HG03064 (cell line): Measurements from ENCODE around the gene TWIST2.

Experiments used
- ATAC-seq: cut with Tn5 transposase; IDR thresholded peaks from one replicate; pipeline ENCODE4 v1.9.1; 2021; ENCODE audit warnings: low read depth; ENCODE audit not compliant: unreplicated experiment

The TWIST2 gene

DNA sequence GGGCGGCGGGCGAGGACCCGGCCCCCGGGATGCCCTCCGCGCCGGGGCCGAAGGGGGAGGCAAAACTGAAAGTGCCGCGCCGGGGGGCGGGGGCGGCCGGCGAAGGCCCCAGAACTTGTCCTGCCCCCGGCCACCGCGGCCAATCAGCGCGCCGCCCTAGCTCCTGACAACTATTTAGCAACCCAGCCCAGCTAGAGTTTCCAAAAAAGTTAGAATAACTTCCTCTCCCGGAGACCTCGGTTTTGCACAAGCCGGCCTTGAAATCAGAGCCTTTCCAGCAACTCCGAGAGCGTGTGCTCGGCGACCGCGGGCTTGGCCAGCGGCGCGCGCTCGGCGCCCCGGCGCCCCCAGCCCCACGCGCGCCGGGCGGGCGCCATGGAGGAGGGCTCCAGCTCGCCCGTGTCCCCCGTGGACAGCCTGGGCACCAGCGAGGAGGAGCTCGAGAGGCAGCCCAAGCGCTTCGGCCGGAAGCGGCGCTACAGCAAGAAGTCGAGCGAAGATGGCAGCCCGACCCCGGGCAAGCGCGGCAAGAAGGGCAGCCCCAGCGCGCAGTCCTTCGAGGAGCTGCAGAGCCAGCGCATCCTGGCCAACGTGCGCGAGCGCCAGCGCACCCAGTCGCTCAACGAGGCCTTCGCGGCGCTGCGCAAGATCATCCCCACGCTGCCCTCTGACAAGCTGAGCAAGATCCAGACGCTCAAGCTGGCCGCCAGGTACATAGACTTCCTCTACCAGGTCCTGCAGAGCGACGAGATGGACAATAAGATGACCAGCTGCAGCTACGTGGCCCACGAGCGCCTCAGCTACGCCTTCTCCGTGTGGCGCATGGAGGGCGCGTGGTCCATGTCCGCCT lies at the start of gene TWIST2:
TSS of gene TWIST2 (plus strand) at position 245 of the 850 bp plus-strand sequence. CDS start at position 376, 131 bp downstream.
- ATAC-seq = no peak

DNA sequence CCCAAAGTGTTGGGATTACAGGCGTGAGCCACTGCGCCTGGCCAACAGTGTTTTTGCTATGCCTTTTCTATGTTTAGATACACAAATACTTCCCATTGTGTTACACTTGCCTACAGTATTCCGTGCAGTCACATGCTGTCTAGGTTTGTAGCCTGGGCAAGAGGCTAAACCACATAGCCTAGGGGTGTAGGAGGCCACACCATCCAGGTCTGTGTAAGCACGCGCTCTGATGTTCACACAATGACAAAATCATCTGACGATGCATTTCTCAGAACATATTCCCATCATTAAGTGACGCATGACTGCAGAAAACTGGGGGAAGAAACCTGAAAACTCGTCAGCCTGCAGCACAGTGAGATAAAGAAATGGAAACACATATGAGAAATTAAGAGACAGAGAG lies 46.1 kb upstream of the TWIST2 start:
- ATAC-seq = no peak

DNA sequence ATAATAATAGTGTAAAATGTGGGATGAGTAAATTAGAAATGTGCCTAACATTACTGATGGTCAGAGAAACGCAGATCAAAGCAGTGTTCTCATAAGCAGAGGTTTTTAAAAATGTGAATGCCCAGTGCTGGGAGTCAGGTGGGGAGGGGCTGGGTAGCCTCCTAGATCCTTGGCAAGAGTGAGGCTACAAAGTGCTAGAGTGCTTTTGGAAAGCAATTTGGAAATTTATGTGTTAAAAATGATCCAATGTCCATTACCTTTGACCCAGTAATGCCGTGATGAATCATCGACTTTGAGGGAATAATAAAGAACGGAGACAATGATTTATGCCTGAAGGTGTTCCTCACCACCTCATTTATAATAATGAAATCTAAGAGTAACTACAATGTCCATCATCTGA lies 44.9 kb upstream of the TWIST2 start:
- ATAC-seq = no peak

DNA sequence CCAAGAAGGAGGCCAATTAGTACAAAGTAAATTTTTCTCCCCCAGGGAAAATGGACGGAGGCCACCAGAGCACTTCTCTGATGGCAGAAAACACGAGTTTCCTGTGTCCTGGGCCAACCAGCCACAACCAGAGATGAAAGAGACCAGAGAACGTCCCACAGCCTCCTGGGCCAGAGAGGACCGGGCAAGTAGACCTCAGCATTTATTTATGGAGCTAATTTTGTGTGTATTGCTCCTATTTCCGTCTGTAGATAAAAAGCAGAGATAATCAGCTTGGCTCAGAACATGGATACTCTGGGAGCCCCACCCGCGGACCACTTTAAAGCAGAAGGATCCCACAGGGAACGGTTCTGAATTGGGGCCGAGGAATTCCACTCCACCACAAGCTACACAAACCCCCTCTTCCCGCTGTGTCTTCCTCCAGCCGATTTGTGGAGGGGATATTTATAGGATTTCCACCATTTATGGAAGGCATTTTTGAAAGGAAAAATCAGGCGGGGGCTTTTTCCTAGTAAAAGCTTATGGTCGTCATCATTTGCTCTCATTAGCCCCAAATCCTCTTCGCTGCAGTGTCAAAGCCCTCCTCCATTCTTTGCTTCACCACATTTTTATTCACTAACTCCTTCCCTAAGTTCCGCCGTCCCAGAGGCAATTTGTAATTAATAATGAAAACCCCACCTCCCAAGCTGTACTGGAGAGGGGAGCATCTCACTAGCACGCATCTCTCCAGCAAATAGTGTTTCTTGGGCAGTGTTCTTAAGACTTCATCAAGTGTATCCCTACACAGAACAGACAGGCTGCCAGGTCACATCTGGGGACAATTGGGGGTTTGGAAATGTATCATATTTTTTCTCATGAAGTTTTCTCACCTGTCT lies 43.7 kb upstream of the TWIST2 start:
- no peak for ATAC-seq

DNA sequence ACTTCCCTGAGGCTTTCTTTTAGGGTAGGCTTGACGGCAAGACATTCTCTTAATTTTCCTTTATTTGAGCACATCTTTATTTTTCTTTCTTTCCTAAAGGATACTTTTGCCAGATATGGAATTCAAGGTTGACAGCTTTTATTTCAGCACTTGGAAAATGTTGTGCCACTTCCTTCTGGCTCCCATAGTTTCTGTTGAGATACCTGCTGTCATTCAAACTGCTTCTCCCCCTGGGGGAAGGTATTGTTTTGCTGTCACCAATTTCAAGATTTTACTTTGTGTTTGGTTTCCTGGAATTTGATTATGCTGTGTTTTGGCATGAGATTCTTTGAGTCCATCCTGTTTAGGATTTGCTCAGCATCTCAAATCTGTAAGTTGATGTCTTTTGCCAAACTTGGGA lies 39.1 kb upstream of the TWIST2 start:
- no peak for ATAC-seq

DNA sequence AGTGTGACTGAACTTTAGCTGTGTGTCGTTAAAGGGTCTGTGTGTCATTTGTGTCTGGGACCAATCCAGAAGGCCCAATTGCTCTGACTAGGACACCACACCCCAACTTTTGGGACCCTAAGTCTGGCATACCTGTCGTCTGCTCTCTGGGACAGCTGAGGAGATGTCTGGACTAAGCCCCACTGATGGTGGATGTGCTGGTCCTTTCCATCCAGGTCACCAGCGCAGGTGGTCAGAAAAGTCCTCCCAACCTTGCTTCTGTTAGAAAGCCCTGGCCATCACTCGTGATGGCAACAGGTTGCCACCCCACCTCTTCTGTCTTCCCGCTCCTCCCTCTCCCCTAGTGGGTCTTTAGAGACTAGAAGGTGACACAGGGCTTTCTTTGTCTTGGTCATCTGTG lies 37.6 kb upstream of the TWIST2 start:
- no peak for ATAC-seq

DNA sequence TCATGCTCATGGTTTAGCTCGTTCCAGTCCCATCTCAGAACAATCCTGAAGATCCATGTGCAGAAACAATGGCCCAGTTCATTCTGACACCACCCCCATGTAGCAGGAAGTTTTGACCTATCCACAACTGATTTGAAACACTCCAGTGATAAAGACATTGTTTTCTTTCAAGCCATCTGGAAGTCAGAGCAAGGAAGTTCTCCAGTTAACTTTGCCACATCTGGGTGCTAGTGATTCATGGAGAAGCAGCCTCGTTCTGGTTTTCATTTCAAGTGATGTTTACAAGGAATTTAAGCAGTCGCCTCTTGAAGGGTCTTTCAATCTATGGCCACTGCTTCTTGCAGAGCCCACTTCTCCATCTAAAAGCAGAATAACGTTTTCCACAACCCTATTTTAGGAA lies 36.6 kb upstream of the TWIST2 start:
- ATAC-seq = no peak

DNA sequence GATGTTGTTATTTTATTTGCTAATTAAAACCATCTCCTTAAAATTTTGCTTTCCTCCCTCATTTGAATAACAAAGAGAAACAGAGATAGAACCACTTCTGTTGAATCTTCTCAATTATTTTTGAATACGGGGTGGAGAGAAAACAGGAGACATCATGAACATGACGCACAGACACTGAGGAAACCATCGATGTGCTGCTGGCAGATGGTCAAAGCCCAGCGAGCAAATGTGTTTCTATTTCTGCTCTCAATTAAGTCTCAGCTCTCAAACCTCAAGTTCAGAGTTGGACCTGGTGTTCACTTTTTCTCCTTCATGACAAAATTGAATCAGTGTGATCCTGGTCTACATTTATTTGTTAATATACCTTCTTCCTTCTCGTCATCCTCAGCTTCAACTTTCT lies 36.1 kb upstream of the TWIST2 start:
- ATAC-seq = no peak

DNA sequence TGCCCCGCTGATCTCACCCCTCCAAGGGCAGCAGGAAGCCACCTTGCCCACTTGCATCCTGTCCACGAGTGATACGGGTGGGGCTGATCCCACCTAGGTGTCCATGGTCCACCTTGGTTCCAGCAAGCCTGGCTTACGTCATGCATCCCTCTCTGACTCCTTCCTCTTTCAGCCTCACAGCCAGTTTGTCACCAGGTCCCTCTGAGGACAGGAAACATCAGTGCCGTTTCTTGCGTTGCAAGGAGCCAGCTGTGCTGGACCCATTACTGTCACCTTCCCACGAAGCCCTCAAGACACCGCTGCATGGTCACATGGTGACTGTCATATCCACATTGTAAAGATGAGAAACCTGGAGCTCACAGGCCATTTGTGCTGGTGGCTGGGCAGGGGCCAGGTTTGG lies 34.8 kb upstream of the TWIST2 start:
- no peak for ATAC-seq

DNA sequence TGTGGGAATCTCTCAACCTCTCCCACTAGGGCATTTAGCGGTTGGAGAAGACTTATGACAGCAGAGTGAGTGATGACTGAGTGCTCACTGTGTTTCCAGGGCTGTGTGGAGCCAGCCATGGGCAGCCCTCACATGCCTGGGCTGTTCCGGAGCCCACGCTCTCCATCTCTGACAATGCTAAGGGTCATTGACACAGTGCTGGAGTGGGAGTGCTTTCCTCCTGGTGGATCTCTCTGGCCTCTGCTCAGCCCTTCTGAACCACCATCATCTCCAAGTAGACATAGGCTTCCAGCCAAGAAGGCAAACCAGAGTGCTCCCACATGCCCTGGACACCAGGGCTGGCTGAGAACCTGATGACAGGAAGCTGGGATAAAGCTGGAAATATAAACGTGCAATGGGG lies 33.1 kb upstream of the TWIST2 start:
- no peak for ATAC-seq

DNA sequence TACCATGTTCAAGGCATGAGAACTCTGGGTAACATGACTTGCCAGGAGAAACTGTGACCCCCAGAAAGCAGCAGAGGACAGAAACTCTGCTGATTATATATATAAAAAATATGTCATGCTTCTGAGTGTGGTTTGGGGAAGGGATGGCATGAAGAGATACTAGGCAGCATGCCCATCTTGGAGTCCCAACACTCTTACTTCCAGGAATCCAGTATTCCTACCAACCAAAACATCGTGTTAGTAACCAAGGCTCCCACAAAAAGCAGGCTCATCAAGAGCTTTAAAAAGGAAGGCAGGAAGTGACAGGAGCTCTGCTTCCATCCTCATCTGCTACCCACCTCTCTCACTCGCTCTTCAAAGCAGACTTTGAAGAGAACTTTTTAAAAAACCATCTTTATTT lies 31.6 kb upstream of the TWIST2 start:
- ATAC-seq = no peak

DNA sequence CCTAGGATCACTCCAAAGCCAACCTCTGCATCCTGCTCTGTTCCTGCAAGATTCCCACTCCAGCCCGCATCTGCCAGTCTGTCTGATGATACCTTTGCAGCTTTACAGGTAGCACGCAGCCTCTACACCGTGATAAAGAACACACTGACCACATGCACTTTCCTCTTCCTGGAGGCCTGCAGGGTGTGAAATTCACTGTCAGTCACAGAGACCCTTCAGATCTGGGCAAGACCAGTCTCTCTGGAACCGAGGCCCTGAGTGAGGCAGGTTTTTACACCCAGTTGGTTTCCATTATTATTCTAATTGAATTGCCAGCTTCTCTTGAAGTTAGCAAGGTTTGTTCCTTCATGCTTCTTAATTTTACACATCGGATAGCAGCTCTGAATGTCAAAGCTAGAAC lies 30.5 kb upstream of the TWIST2 start:
- no peak for ATAC-seq

DNA sequence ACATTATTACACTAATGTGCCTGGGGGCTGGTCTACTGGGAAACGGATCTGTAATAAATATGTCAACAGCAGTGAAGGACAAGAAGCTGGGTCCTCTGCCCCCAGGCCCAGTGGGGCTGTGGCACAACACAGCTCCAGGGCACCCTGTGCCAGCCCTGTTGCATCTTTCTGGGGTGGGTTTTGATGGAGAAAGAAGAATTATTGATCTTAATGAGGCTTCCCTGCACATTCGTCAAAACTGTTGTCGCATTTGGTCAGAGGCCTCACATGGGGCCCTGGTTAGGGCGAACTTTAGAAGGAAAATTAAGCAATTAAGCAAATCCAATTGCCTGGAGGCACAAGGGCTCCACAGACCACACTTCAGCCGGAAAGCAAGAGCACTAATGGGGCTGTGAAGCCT lies 30.0 kb upstream of the TWIST2 start:
- ATAC-seq = no peak

DNA sequence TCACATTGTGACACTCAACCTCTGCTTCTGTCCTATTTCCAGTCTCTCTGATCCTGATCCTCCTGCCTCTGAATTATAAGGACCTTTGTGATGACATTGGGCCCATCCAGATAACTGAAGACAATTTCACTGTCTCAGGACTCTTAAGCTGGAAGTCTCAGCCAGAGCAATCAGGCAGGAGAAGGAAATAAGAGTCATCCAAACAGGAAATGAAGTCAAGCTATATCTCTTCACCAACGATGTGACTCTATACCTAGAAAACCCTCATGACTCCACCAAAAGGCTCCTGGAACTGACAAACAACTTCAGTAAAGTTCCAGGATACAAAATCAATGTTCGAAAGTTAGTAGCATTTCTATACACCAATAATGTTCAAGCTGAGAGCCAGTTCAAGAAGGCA lies 29.3 kb upstream of the TWIST2 start:
- ATAC-seq = no peak

DNA sequence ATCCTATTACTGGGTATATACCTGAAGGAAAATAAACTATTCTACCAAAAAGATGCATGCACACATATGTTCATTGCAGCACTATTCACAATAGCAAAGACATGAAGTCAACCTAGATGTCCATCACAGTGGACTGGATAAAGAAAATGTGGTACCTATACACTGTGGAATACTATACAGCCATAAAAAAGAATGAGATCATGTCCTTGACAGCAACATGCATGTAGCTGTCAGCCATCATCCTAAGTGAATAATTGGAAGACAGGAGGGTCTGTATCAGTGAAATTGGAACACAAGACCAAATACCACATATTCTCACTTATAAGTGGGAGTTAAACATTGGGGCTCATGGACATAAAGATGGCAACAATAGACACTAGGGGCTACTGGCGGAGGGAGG lies 27.7 kb upstream of the TWIST2 start:
- ATAC-seq = no peak

DNA sequence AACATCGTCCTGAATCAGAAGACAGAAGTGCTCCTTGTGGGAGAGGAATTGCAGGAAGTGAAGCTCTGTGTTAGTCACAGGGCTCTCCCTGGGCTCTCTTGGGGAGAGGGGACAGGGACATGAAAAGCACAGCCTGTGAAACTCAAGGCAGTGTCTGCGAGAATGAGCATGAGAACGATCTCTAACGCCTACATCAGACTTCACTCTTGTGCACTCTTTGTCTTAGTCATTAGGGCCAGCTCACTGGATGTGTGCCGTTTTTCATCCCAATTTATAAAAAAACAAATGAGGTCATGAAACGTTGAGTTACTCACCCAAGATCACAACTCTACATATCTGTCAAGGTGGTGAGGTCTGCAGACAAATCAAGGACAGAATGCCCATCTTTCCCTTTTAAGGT lies 27.0 kb upstream of the TWIST2 start:
- ATAC-seq = no peak

DNA sequence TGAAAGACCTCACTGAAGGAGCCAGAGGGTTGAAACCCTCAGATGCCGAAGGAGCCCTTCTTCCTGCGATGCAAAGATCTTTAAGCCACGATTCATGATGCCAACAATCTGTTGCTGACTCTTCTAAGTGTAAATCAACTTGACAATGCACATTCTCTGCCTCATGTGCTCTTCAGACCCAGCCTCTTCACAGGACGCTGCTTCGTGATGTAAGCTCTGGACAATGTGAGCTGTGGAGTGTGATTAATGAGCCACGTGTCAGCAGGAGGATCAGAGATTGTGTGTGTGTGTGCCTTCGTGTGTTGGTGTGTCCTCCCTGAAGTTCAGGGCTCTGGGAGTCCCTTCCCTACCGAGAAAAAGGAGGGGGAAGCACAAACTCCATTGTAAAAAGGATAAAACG lies 26.5 kb upstream of the TWIST2 start:
- ATAC-seq = no peak

DNA sequence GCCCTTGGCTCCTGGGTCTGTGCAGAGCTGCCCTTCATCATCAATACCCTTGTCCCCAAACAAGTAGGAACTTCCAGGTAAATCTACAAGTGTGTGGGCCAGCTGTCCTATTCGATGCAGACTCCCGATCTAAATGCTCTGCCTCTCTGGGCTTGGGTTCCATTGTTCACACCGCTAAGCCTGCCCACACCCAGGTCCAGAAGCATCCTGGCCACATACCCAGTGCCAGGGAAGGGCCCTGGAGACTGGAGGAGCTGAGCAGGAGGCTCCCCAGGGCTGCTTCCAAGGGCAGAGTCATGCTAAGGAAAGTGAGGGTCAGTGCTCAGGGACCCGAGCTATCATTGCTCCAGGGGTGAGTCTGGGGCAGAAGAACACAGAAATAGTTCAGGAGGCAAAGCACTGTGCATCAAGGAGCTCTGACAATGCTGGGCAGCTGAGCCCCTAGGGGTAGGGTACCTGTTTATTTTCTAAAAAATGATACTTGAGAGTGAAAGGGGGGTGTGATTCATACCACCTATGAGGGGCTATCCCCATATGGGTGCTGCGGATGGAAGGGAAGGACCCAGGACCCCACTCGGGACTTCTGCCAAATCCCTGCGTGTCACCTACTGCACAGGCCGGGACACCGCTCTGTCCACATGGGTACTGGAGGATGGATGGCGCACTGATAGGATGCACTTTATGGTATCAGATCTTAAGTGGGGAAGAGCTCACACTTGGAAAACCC lies 25.8 kb upstream of the TWIST2 start:
- no peak for ATAC-seq

DNA sequence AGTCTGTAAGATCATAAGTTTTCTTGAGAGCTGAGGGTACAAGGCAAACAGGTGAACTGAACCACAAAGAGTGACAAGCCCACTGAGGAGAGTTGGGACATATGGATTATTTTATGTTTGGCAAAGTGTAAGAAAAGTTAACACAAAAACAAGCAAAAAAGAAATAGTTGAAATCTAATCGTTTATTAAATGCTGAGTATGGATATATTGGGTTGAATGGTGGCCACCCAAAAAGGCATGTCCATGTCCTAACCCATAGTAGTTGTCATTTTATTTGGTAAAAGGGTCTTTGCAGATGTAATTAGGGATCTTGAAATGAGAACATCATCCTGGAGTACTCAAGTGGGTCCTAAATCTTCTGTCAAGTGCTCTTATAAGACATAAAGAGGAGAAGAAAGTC lies 24.9 kb upstream of the TWIST2 start:
- ATAC-seq = no peak

DNA sequence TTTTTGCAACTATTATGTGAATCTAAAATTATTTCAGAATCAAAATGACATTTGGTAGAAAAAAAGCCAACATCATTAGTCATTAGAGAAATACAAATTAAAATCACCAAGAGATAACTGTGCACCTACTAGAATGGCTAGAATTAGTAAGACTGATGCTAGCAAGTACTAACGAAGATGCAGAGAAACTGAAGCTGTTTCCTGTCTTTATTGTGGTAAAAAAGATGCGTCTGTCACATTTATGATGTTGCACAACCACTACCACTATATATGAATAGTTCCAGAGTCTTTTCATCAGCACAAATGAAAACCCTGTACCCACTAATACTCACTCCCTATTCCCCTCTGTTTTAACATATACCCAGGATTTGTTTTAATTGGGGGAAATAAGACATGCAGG lies 16.7 kb upstream of the TWIST2 start:
- no peak for ATAC-seq

DNA sequence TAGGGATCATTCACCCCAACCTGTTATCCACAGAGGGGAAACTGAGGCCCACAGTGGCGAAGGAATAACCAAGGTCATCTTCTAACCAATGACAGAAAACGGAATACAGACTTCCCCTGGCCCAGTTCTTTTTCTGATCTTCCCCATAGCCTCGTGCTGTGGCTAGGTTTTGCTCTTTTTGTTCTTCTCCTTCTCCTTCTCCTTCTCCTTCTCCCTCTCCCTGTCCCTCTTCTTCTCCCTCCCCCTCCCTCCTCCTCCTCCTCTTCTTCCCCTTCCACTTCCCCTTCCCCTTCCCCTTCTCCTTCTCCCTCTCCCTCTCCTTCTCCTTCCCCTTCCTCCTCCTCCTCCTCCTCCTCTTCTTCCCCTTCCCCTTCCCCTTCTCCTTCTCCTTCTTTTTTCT lies 12.9 kb upstream of the TWIST2 start:
- no peak for ATAC-seq
